ENCODE measurements around the gene HDAC8.

GRCh38 chrX:72340041-72340440 is 232.6 kb downstream of the HDAC8 start:
- TF ChIP-seq CTCF (conservative IDR thresholded peaks at IDR 0.05 in 1 of 2, IDR thresholded peaks at IDR 0.05 in 1 of 2; ENCODE audit: extremely low read depth in 1 of 2, insufficient read depth in 1 of 2, low read depth in 1 of 2, low read length in 2 of 2) (no peak), EZH2 (IDR thresholded peaks at IDR 0.05; ENCODE audit: borderline replicate concordance, low read length) (no peak)

Measured in mammary epithelial cell (primary cell).